ENCODE data around the gene GALNT12. TPM values are rescaled to one million over a fixed set of nuclear protein-coding genes. Genes with fewer than 3 reads are reported as not detected.

GALNT12 gene
- total RNA-seq, 1 donor from 2014 or later = 0.55 TPM

- peaks cover 7% of the 10 kb centered on the region for H3K4me1 Mint-ChIP-seq (ENCODE audit: low read depth)
- no peaks in the 10 kb centered on the region for H3K9me3 Mint-ChIP-seq (ENCODE audit: low read depth)
- TF ChIP-seq CTCF (IDR thresholded peaks at IDR 0.05) = peak; percentile 96
- H3K27me3 Mint-ChIP-seq (ENCODE audit: low read depth) = peaks cover 22% of the 10 kb centered on the region
- peak overlapping the region; percentile 43 for H3K27ac Mint-ChIP-seq (ENCODE audit: unreplicated experiment)
- H3K4me3 Mint-ChIP-seq (ENCODE audit: unreplicated experiment) = peak overlapping the region; percentile 61
- no peaks in the 10 kb centered on the region for H3K36me3 Mint-ChIP-seq (ENCODE audit: low read depth)
- no peak for DNase-seq (ENCODE audit: low spot score)
Measured at GRCh38 chr9:98848450-98849149, 41.1 kb downstream of the GALNT12 start.

GRCh38 chr9:98849563-98849962 lies 42.1 kb downstream of the GALNT12 start:
- H3K4me3 Mint-ChIP-seq (ENCODE audit: unreplicated experiment) = no peak overlapping the region
- H3K27ac Mint-ChIP-seq (ENCODE audit: unreplicated experiment) = no peak overlapping the region
- DNase-seq (ENCODE audit: low spot score) = no peak
- peaks cover 19% of the 10 kb centered on the region for H3K27me3 Mint-ChIP-seq (ENCODE audit: low read depth)
- peaks cover 7% of the 10 kb centered on the region for H3K4me1 Mint-ChIP-seq (ENCODE audit: low read depth)
- no peaks in the 10 kb centered on the region for H3K9me3 Mint-ChIP-seq (ENCODE audit: low read depth)
- no peaks in the 10 kb centered on the region for H3K36me3 Mint-ChIP-seq (ENCODE audit: low read depth)
- no peak for TF ChIP-seq CTCF (IDR thresholded peaks at IDR 0.05)

DNA sequence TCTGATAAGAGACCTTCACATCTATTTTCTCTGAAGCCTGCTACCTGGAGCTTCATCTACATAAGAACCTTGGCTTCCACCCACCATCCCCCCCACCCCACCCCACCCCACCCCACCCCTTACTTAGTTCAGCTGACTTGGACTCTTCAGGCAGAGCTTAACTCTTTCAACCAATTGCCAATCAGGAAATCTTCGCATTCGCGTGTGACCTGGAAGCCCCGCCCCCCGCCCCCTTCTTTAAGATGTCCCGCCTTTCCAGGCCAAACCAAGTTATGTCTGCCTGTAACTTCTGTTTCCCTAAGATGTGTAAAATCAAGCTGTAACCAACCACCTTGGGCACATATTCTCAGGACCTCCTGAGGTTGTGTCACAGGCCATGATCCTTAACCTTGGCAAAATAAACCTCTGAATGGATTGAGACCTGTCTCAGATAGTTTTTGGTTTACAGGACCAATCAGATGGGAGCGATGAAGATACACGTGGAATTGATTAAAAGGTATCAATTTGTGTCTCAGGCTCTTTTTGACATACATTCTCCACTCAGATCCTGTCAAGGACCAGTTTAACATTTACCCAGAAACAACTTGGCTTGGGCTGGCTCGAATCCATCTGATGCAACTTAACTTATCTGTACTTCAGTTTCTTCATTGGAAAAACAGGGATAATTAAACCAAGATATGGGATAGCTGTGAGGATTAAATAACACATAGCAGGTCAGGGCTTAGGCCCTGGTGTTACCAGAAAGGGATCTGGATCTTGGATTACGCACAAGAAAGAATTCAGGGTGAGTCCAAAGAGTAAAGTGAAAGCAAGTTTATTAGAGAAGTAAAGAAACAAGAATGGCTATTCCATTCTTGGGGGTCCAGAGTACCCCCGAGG lies 43.6 kb downstream of the GALNT12 start:
- Mint-ChIP-seq H3K9me3 (ENCODE audit: low read depth) (peaks cover 2% of the 10 kb centered on the region), H3K27me3 (ENCODE audit: low read depth) (peaks cover 9% of the 10 kb centered on the region), H3K4me3 (ENCODE audit: unreplicated experiment) (no peak overlapping the region), H3K36me3 (ENCODE audit: low read depth) (no peaks in the 10 kb centered on the region), H3K27ac (ENCODE audit: unreplicated experiment) (no peak overlapping the region), H3K4me1 (ENCODE audit: low read depth) (peaks cover 7% of the 10 kb centered on the region)
- TF ChIP-seq CTCF (IDR thresholded peaks at IDR 0.05) = no peak
- no peak for DNase-seq (ENCODE audit: low spot score)

- Mint-ChIP-seq H3K4me1 (ENCODE audit: low read depth) (peaks cover 7% of the 10 kb centered on the region), H3K27ac (ENCODE audit: unreplicated experiment) (no peak overlapping the region), H3K27me3 (ENCODE audit: low read depth) (peaks cover 7% of the 10 kb centered on the region), H3K9me3 (ENCODE audit: low read depth) (peaks cover 2% of the 10 kb centered on the region), H3K36me3 (ENCODE audit: low read depth) (no peaks in the 10 kb centered on the region), H3K4me3 (ENCODE audit: unreplicated experiment) (no peak overlapping the region)
- no peak for DNase-seq (ENCODE audit: low spot score)
- no peak for TF ChIP-seq CTCF (IDR thresholded peaks at IDR 0.05)
Measured at GRCh38 chr9:98851730-98852459, 44.4 kb downstream of the GALNT12 start.

GRCh38 chr9:98852460-98852734 lies 44.9 kb downstream of the GALNT12 start:
- DNase-seq (ENCODE audit: low spot score) = no peak
- Mint-ChIP-seq H3K4me3 (ENCODE audit: unreplicated experiment) (no peak overlapping the region), H3K27me3 (ENCODE audit: low read depth) (peaks cover 11% of the 10 kb centered on the region), H3K27ac (ENCODE audit: unreplicated experiment) (no peak overlapping the region), H3K9me3 (ENCODE audit: low read depth) (peaks cover 2% of the 10 kb centered on the region), H3K36me3 (ENCODE audit: low read depth) (no peaks in the 10 kb centered on the region), H3K4me1 (ENCODE audit: low read depth) (peaks cover 7% of the 10 kb centered on the region)
- TF ChIP-seq CTCF (IDR thresholded peaks at IDR 0.05) = no peak

All from chondrocyte (in vitro differentiated cells).